SK-N-SH (cell line): ENCODE measurements around the gene ANO10. TPM values are rescaled to one million over a fixed set of nuclear protein-coding genes. Genes with fewer than 3 reads are reported as not detected.
"Not testable (repeated sequence)": the region's sequence is repeated elsewhere in the genome, so short reads cannot be mapped to it uniquely, and the experiment has no call there.

Source experiments
- CTCF ChIA-PET: fragments of 300-600, 350-600 bp; formaldehyde crosslinking; extraction: SDS; loops from one replicate; lab custom pipeline; 2021; lab: Yijun Ruan, JAX
- POLR2A ChIA-PET: fragments of 350-600 bp; sonication (Branson Sonifier 250); formaldehyde crosslinking; extraction: SDS; loops from one replicate; lab custom pipeline; 2020; ENCODE audit warnings: antibody characterized with exemption, inconsistent platforms; lab: Yijun Ruan, JAX
- DNase-seq: peaks from one replicate; pipeline ENCODE4 v3.0.0; 2012
- H2AFZ ChIP-seq: fragments of 200-600 bp; sonication (generic); 2 replicates; pipeline ENCODE4 v1.8.1; 2016; ENCODE audit warnings: antibody characterized with exemption, mild to moderate bottlenecking, low read depth
- H3F3A ChIP-seq: fragments of 200-600 bp; sonication (generic); replicated peaks from 2 replicates; pipeline ENCODE3; 2016; ENCODE audit warnings: antibody characterized with exemption, mild to moderate bottlenecking; ENCODE audit not compliant: insufficient read depth
- H3K27ac ChIP-seq, 2 experiments: fragments of 200-500 bp in 1 of 2; fragments of 200-600 bp in 1 of 2; sonication (Bioruptor generic) in 1 of 2; sonication (generic), shearing (Covaris generic) in 1 of 2; 2 replicates each; pipeline versions ENCODE4 v1.5.1 to v1.6.1; 2014 to 2016; ENCODE audit warnings: low read depth in 2 of 2, inconsistent platforms in 1 of 2, low read length in 1 of 2, mild to moderate bottlenecking in 1 of 2, mixed read lengths in 1 of 2
- H3K27me3 ChIP-seq: fragments of 200-600 bp; sonication (generic), shearing (Covaris generic); 2 replicates; pipeline ENCODE4 v1.6.1; 2016; ENCODE audit warnings: mixed run types; ENCODE audit not compliant: insufficient read depth
- H3K36me3 ChIP-seq, 2 experiments: fragments of 200-500 bp in 1 of 2; fragments of 200-600 bp in 1 of 2; sonication (Bioruptor generic) in 1 of 2; sonication (generic) in 1 of 2; replicated peaks in 1 of 2; 2 replicates each; pipeline versions ENCODE3 to v1.5.1; 2014 to 2016; ENCODE audit warnings: low read length in 1 of 2, mild to moderate bottlenecking in 1 of 2; ENCODE audit not compliant: insufficient read depth in 2 of 2, control insufficient read depth in 1 of 2
- H3K4me1 ChIP-seq, 2 experiments: fragments of 200-500 bp in 1 of 2; fragments of 200-600 bp in 1 of 2; sonication (Bioruptor generic) in 1 of 2; sonication (generic), shearing (Covaris generic) in 1 of 2; 2 replicates each; pipeline versions ENCODE4 v1.5.1 to v1.6.1; 2014 to 2016; ENCODE audit warnings: low read depth in 1 of 2, low read length in 1 of 2, mixed run types in 1 of 2; ENCODE audit not compliant: insufficient read depth in 2 of 2, control insufficient read depth in 1 of 2
- H3K4me2 ChIP-seq: fragments of 200-600 bp; sonication (generic), shearing (Covaris generic); 2 replicates; pipeline ENCODE4 v1.6.1; 2017; ENCODE audit warnings: mixed run types
- H3K4me3 ChIP-seq, 2 experiments: fragments of 200-500 bp in 1 of 2; fragments of 200-600 bp in 1 of 2; sonication (Bioruptor generic) in 1 of 2; sonication (generic), shearing (Covaris generic) in 1 of 2; 2 replicates each; pipeline versions ENCODE4 v1.5.1 to v1.8.1; 2014 to 2016; ENCODE audit warnings: low read depth in 2 of 2, inconsistent platforms in 1 of 2, low read length in 1 of 2, mild to moderate bottlenecking in 1 of 2, mixed read lengths in 1 of 2, moderate library complexity in 1 of 2
- H3K79me2 ChIP-seq: fragments of 200-600 bp; sonication (generic); 2 replicates; pipeline ENCODE4 v1.8.1; 2017; ENCODE audit warnings: mild to moderate bottlenecking; ENCODE audit not compliant: insufficient read depth
- H3K9ac ChIP-seq: fragments of 200-600 bp; sonication (generic); 2 replicates; pipeline ENCODE4 v1.6.1; 2017; ENCODE audit warnings: mixed run types
- H3K9me2 ChIP-seq: fragments of 200-600 bp; sonication (generic); 2 replicates; pipeline ENCODE4 v1.6.1; 2017; ENCODE audit warnings: mixed run types
- H3K9me3 ChIP-seq: fragments of 200-600 bp; sonication (generic); 2 replicates; pipeline ENCODE4 v1.6.1; 2017; ENCODE audit warnings: mixed run types, mild to moderate bottlenecking, moderate library complexity
- H4K20me1 ChIP-seq: fragments of 200-600 bp; sonication (generic); 2 replicates; pipeline ENCODE4 v1.6.1; 2017; ENCODE audit warnings: mild to moderate bottlenecking, mixed run types; ENCODE audit not compliant: insufficient read depth
- CHD2 ChIP-seq: fragments of 150-350 bp; IDR thresholded peaks from 2 replicates; pipeline ENCODE4 v1.6.1; 2018; ENCODE audit warnings: low read length; ENCODE audit not compliant: partially characterized antibody
- CTCF ChIP-seq: fragments of 200-600 bp; sonication (generic); IDR thresholded peaks from 2 replicates; pipeline ENCODE4 v1.6.1; 2017; ENCODE audit warnings: antibody characterized with exemption, mild to moderate bottlenecking, moderate library complexity
- EP300 ChIP-seq, 2 experiments: IDR thresholded peaks; 2 replicates each; pipeline versions ENCODE4 v1.4.0 to v1.6.1; 2012; ENCODE audit warnings: borderline replicate concordance in 1 of 2, low read depth in 1 of 2, low read length in 1 of 2
- EZH2phosphoT487 ChIP-seq: fragments of 200-600 bp; sonication (generic); IDR thresholded peaks from 2 replicates; pipeline ENCODE4 v1.6.1; 2017; ENCODE audit warnings: low read depth, mixed run types, mild to moderate bottlenecking, antibody characterized with exemption, moderate library complexity, borderline replicate concordance
- FOXJ3 ChIP-seq: sonication (generic); formaldehyde crosslinking; IDR thresholded peaks from 2 replicates; pipeline ENCODE4 v1.5.1; 2020; ENCODE audit warnings: mild to moderate bottlenecking, missing genetic modification reagents
- IRF3 ChIP-seq: fragments of 150-350 bp; IDR thresholded peaks from 2 replicates; pipeline ENCODE4 v1.6.1; 2016; ENCODE audit warnings: mild to moderate bottlenecking, low read depth, low read length
- JUND ChIP-seq: IDR thresholded peaks from 2 replicates; pipeline ENCODE4 v1.4.0; 2012
- NFIC ChIP-seq: IDR thresholded peaks from 2 replicates; pipeline ENCODE4 v1.4.0; 2012; ENCODE audit warnings: borderline replicate concordance
- NRF1 ChIP-seq: IDR thresholded peaks from 2 replicates; pipeline ENCODE4 v1.6.1; 2012; ENCODE audit warnings: low read depth, mild to moderate bottlenecking, low read length
- POLR2AphosphoS5 ChIP-seq: IDR thresholded peaks from 2 replicates; pipeline ENCODE4 v1.6.1; 2012; ENCODE audit warnings: low read depth, low read length
- RCOR1 ChIP-seq: fragments of 150-350 bp; IDR thresholded peaks from 2 replicates; pipeline ENCODE4 v1.6.1; 2017; ENCODE audit warnings: antibody characterized with exemption, low read length
- RXRA ChIP-seq: IDR thresholded peaks from 2 replicates; pipeline ENCODE4 v1.4.0; 2012; ENCODE audit warnings: low read depth, mild to moderate bottlenecking, borderline replicate concordance
- SMC3 ChIP-seq: IDR thresholded peaks from 2 replicates; pipeline ENCODE4 v1.6.1; 2012; ENCODE audit warnings: low read depth, low read length, improper control_type of control experiment
- TAF1 ChIP-seq: IDR thresholded peaks from 2 replicates; pipeline ENCODE4 v1.6.1; 2012; ENCODE audit warnings: low read depth, mild to moderate bottlenecking, low read length, moderate library complexity, borderline replicate concordance
- TCF12 ChIP-seq: IDR thresholded peaks from 2 replicates; pipeline ENCODE4 v1.4.0; 2012
- YY1 ChIP-seq: IDR thresholded peaks from 2 replicates; pipeline ENCODE4 v1.4.0; 2012; ENCODE audit warnings: low read depth, mild to moderate bottlenecking
- WGBS: methylation state at CpG from one replicate; pipeline ENCODE4 v1.1.6; 2017; ENCODE audit warnings: low lambda C conversion rate; 5-methylcytosine and 5-hydroxymethylcytosine counted together
- polyA plus RNA-seq, 3 experiments: library from polyadenylated mRNA; depleted of rRNA; stranded (reverse); fragments of >200 nt; gene quantifications; 2 replicates each; pipeline ENCODE4 v1.2.3, GENCODE V29; 2012

The ANO10 gene
- polyA plus RNA-seq, 1 of the 3 experiments (the other 2 are of a cell fraction): 16.8 TPM

GRCh38 chr3:43491807-43492206 is 130.0 kb downstream of the ANO10 start:
- H3K79me2 ChIP-seq, POLR2A ChIA-PET, H3K27ac ChIP-seq, H3F3A ChIP-seq, H3K9me3 ChIP-seq, H3K27me3 ChIP-seq, H3K4me1 ChIP-seq, H3K4me2 ChIP-seq, H3K36me3 ChIP-seq, H2AFZ ChIP-seq, DNase-seq, H3K9me2 ChIP-seq, H3K4me3 ChIP-seq, H4K20me1 ChIP-seq, H3K9ac ChIP-seq: not testable (repeated sequence)
- 74% methylated on average over 3 of the region's 3 CpGs for WGBS
- CTCF ChIA-PET: interaction anchor here (1.2 kb wide), 1 partner anchor 12 kb away, joined by 4 read pairs; no protein-coding TSS in a partner anchor

- no peaks in the 10 kb centered on the region for H3K36me3 ChIP-seq
- no peak for DNase-seq
- H3F3A ChIP-seq: peaks cover 5% of the 10 kb centered on the region
- H3K4me1 ChIP-seq: no peaks in the 10 kb centered on the region
- POLR2A ChIA-PET: no interaction called here
- H3K4me2 ChIP-seq: no peak overlapping the region
- H2AFZ ChIP-seq: no peak overlapping the region
- CTCF ChIA-PET: no interaction called here
- H3K27me3 ChIP-seq: no peaks in the 10 kb centered on the region
- no peaks in the 10 kb centered on the region for H3K9me3 ChIP-seq
- TF ChIP-seq POLR2AphosphoS5: no peak
- TF ChIP-seq NFIC: no peak
- TF ChIP-seq TCF12: no peak
- no peak for TF ChIP-seq EP300 (IDR thresholded peaks at IDR 0.05; ENCODE audit: borderline replicate concordance in 1 of 2, low read depth in 1 of 2, low read length in 1 of 2)
- no peak for TF ChIP-seq RCOR1
- TF ChIP-seq RXRA: no peak
- no peak for TF ChIP-seq CTCF
- TF ChIP-seq CHD2: no peak
- TF ChIP-seq EZH2phosphoT487: no peak
- TF ChIP-seq TAF1: no peak
- no peak for TF ChIP-seq FOXJ3 (CRISPR knock-in tag)
- TF ChIP-seq SMC3: no peak
- TF ChIP-seq NRF1: no peak
- no peak for TF ChIP-seq JUND
- TF ChIP-seq YY1: no peak
- TF ChIP-seq IRF3: no peak
- no peaks in the 10 kb centered on the region for H3K9me2 ChIP-seq
- H3K79me2 ChIP-seq: 0 out of 2 replicates have a peak, but pooled peaks cover 4% of the 10 kb centered on the region
- H3K9ac ChIP-seq: no peak overlapping the region
- H3K4me3 ChIP-seq: no peak overlapping the region
- H3K27ac ChIP-seq: no peak overlapping the region
- H4K20me1 ChIP-seq: no peaks in the 10 kb centered on the region
- 84% methylated on average over 6 of the region's 7 CpGs for WGBS
These were observed 131.1 kb downstream of the ANO10 start for GRCh38 chr3:43490640-43491185.
